ENCODE results near the gene SGCE. TPM values are rescaled to one million over a fixed set of nuclear protein-coding genes. Genes with fewer than 3 reads are reported as not detected.

Gene SGCE
- total RNA-seq, 1 donor from 2014 or later, result 169 TPM

DNA sequence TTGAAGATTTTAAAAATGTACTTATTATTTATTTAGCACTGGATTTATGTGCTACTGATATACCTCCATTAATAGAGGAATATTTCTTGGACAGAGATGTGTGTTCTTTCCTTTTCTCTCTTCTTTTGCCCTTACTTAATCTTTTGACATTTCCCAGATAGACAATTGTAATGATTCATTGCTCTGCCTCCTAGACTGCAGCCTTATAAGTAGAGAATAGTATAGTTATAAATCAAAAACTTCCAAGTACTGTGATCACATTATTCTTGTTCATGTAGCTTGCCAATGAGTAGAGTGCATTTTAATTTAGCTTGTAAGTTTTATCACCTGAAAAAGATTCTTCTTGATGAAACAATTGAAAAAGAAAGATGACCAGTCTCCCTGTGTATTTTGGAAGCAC, 98.7 kb downstream of the SGCE start:
- no peak for TF ChIP-seq CTCF (IDR thresholded peaks at IDR 0.05)
- no peak for TF ChIP-seq EZH2phosphoT487 (IDR thresholded peaks at IDR 0.05)
- no peak for TF ChIP-seq EZH2 (IDR thresholded peaks at IDR 0.05)
- H3K4me3 Mint-ChIP-seq, result no peak overlapping the region
- H2AFZ ChIP-seq (replicated peaks), result no peak overlapping the region
- H4K20me1 ChIP-seq (ENCODE audit: low read depth), result no peaks in the 10 kb centered on the region
- no peaks in the 10 kb centered on the region for H3K9me3 ChIP-seq (ENCODE audit: low read depth)
- H3K4me2 ChIP-seq, result no peak overlapping the region
- no peaks in the 10 kb centered on the region for H3F3A ChIP-seq (ENCODE audit: low read depth)
- H3K27ac ChIP-seq, result no peak overlapping the region
- no peaks in the 10 kb centered on the region for H3K79me2 ChIP-seq (ENCODE audit: low read depth)
- no peaks in the 10 kb centered on the region for H3K9me3 Mint-ChIP-seq
- no peaks in the 10 kb centered on the region for H3K4me1 ChIP-seq
- peaks cover 17% of the 10 kb centered on the region for H3K36me3 Mint-ChIP-seq
- no peaks in the 10 kb centered on the region for H3K4me1 Mint-ChIP-seq
- H3K9ac ChIP-seq, result no peak overlapping the region
- H3K27ac Mint-ChIP-seq, result no peak overlapping the region
- no peaks in the 10 kb centered on the region for H3K36me3 ChIP-seq
- H3K4me3 ChIP-seq, result no peak overlapping the region
- no peaks in the 10 kb centered on the region for H3K27me3 Mint-ChIP-seq (ENCODE audit: insufficient read depth, low read depth)
- DNase-seq (ENCODE audit: low spot score), result no peak
- no peaks in the 10 kb centered on the region for H3K27me3 ChIP-seq

GRCh38 chr7:94556028-94556427, 99.9 kb downstream of the SGCE start:
- Histone ChIP-seq H3K4me2 (no peak overlapping the region), H3K9me3 (ENCODE audit: low read depth) (no peaks in the 10 kb centered on the region), H3F3A (ENCODE audit: low read depth) (no peaks in the 10 kb centered on the region), H4K20me1 (ENCODE audit: low read depth) (no peaks in the 10 kb centered on the region), H3K4me1 (no peaks in the 10 kb centered on the region), H3K9ac (no peak overlapping the region), H3K36me3 (no peaks in the 10 kb centered on the region), H3K27me3 (no peaks in the 10 kb centered on the region), H2AFZ (replicated peaks) (no peak overlapping the region), H3K4me3 (no peak overlapping the region), H3K27ac (no peak overlapping the region), H3K79me2 (ENCODE audit: low read depth) (no peaks in the 10 kb centered on the region)
- TF ChIP-seq EZH2 (IDR thresholded peaks at IDR 0.05), result no peak
- no peak for TF ChIP-seq EZH2phosphoT487 (IDR thresholded peaks at IDR 0.05)
- no peak for TF ChIP-seq CTCF (IDR thresholded peaks at IDR 0.05)
- Mint-ChIP-seq H3K27ac (no peak overlapping the region), H3K9me3 (no peaks in the 10 kb centered on the region), H3K27me3 (ENCODE audit: insufficient read depth, low read depth) (no peaks in the 10 kb centered on the region), H3K4me3 (no peak overlapping the region), H3K4me1 (no peaks in the 10 kb centered on the region), H3K36me3 (peaks cover 19% of the 10 kb centered on the region)
- DNase-seq (ENCODE audit: low spot score), result no peak

DNA sequence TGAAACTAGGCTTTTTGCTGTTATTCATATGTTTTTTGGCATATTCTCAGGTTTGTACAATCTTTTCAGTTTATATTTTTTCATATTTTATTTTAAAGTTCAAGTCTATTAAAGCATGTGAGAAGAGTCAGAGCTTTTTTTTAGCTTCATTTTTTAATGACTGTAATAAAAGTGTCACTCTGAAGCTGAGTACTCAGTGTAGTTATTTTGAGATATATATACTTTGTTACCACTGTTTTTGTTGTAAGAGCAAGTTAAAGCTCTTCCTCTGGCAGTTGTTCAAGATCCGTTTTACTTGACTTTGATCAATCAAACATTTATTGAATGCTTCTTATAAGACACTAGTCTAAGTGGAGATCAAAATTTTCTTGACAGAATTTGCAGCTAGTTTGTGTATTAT, 108.8 kb downstream of the SGCE start:
- Mint-ChIP-seq H3K27me3 (ENCODE audit: insufficient read depth, low read depth) (no peaks in the 10 kb centered on the region), H3K4me1 (peaks cover 17% of the 10 kb centered on the region), H3K4me3 (no peak overlapping the region), H3K9me3 (no peaks in the 10 kb centered on the region), H3K36me3 (peaks cover 15% of the 10 kb centered on the region), H3K27ac (no peak overlapping the region)
- no peaks in the 10 kb centered on the region for H4K20me1 ChIP-seq (ENCODE audit: low read depth)
- no peak for DNase-seq (ENCODE audit: low spot score)
- no peaks in the 10 kb centered on the region for H3K9me3 ChIP-seq (ENCODE audit: low read depth)
- no peak overlapping the region for H3K4me3 ChIP-seq
- TF ChIP-seq EZH2 (IDR thresholded peaks at IDR 0.05) (no peak), CTCF (IDR thresholded peaks at IDR 0.05) (no peak), EZH2phosphoT487 (IDR thresholded peaks at IDR 0.05) (no peak)
- H3K79me2 ChIP-seq (ENCODE audit: low read depth), result no peaks in the 10 kb centered on the region
- no peak overlapping the region for H3K9ac ChIP-seq
- no peak overlapping the region for H2AFZ ChIP-seq (replicated peaks)
- H3K27me3 ChIP-seq, result no peaks in the 10 kb centered on the region
- H3K4me2 ChIP-seq, result no peak overlapping the region
- H3K36me3 ChIP-seq, result peaks cover 6% of the 10 kb centered on the region
- no peaks in the 10 kb centered on the region for H3F3A ChIP-seq (ENCODE audit: low read depth)
- H3K27ac ChIP-seq, result no peak overlapping the region
- H3K4me1 ChIP-seq, result no peaks in the 10 kb centered on the region

Measured in neural progenitor cell (in vitro differentiated cells).